GM19099 (cell line): Measurements from ENCODE around the gene SHROOM3.

Source experiments
- POLR2A ChIP-seq: IDR thresholded peaks from 3 replicates; pipeline ENCODE4 v1.6.1; 2011; ENCODE audit warnings: low read depth; ENCODE audit not compliant: insufficient read length; ENCODE audit errors: extremely low read depth

The SHROOM3 gene

GRCh38 chr4:76538296-76538695 is 103.3 kb downstream of the SHROOM3 start:
- TF ChIP-seq POLR2A = no peak

- TF ChIP-seq POLR2A = no peak
Observed at GRCh38 chr4:76539979-76540378, 105.0 kb downstream of the SHROOM3 start.

- TF ChIP-seq POLR2A = no peak
Observed at GRCh38 chr4:76540486-76540885, 105.5 kb downstream of the SHROOM3 start.

DNA sequence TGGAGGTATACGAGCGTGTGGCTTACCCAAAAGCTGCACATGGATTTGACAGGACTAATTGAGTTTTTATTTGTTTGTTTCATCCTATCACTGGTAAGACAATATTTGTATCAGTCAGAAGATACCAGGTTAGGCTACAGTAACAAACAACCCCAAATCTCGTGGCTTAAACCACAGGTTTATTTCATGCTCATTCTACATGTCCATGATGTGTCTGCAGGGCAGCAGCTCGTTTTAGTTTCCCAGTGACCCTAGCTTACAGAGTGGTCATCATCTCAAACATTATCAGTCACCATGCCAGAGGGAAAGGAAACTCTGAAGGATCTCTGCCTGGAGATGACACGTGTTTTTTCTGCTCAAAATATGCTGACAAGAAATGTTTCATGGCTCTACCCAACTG is 108.3 kb downstream of the SHROOM3 start:
- no peak for TF ChIP-seq POLR2A

GRCh38 chr4:76544725-76545124 is 109.7 kb downstream of the SHROOM3 start:
- TF ChIP-seq POLR2A = no peak

GRCh38 chr4:76545226-76545884 is 110.3 kb downstream of the SHROOM3 start:
- TF ChIP-seq POLR2A = no peak

DNA sequence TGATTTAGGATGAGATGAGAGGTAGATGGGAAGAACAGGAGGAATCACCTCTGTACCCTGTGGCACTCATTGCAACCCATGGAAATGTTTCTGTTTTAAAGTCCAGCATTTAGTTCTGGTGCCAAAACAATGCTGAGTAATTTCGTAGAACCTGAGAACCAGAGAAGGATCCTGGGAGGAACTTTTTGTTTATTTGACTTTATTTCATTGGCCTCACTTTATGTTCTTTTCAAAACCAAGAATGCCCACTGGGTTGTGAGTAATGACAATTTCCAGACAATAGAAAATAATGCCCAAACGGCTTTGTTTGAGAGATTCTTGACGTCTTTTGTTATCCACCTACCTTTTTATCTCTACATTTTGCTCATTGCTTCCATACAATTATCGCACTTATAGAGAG is 111.3 kb downstream of the SHROOM3 start:
- TF ChIP-seq POLR2A = no peak

DNA sequence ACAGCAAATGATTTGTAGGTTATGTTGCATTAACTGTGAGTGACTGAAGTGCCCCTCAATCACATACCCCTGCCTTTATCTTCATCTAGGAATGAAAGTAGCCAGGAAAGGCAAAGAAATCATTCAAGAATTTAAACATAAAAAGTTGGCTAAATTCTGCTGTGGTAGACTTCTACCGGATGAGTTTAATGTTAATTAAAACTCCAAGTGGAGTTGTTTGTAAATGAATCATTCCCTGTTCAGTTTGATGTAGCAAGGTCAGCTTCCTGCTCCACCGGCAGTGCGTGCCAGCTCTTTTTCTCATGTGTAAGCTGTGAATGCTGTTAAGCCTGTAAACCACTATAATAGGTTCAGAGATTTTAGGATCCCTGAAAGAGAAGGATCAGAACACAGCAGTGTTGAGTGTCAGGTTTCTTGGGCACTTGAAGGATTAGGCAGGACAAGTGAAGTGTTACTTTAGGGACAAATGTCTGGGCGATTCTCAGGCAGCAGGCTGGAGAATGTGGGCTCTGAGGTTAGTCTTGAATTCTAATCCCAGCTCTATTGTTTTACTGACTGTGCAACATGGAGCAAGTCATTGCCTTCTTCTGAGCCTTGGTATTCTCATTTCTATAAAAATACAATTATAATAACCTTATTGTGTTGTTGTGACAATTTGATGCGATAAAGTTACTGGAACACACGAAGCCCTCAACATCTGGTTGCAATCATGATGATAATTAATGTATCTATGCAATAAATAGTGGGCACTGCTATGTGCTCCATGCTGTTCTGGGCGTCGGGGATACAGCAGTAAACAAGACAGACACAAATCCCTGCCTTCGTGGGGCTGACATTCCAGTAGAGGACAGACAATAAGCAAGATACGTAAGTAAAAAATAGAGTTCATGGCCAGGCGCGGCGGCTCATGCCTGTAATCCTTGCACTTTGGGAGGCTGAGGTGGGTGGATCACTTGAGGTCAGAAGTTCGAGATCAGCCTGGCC is 112.0 kb downstream of the SHROOM3 start:
- TF ChIP-seq POLR2A = no peak

GRCh38 chr4:76548704-76549103 is 113.7 kb downstream of the SHROOM3 start:
- TF ChIP-seq POLR2A = no peak

GRCh38 chr4:76549765-76550164 is 114.7 kb downstream of the SHROOM3 start:
- no peak for TF ChIP-seq POLR2A

- no peak for TF ChIP-seq POLR2A
Observed at GRCh38 chr4:76550966-76551780, 116.1 kb downstream of the SHROOM3 start.

DNA sequence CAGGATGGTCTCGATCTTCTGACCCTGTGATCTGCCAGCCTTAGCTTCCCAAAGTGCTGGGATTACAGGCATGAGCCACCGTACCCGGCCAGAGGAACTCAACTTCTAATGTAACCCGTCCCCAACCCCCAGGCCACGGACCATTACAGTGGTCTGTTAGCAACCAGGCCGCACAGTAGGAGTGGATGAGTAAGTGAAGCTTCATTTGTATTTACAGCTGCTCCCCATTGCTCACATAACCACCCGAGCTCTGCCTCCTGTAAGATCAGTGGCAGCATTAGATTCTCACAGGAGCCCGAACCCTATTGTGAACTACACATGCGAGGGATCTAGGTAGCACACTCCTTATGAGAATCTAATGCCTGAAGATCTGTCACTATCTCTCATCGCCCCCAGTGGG is 119.6 kb downstream of the SHROOM3 start:
- no peak for TF ChIP-seq POLR2A

DNA sequence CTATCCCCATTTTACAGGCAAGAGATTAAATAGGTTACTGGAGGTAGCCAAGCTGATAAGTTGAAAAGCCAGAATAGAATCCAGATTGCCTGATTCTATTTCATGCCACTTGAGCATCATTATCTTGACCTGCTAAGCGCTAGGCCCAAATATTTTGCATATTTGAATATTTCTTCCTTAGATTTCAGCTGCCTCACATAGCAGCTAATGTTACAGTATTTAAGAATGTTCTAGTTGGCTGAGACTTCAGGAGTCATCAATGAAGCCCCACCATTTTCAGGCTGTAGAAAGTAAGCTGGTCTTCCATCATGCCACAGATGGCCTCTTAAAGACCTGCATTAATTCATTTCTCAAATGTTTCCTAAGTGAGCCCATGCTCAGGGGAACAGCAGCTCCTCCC is 121.4 kb downstream of the SHROOM3 start:
- no peak for TF ChIP-seq POLR2A

GRCh38 chr4:76558396-76559235 is 123.6 kb downstream of the SHROOM3 start:
- TF ChIP-seq POLR2A = no peak
